WTC11 (cell line): Measurements from ENCODE around the gene ERGIC3. TPM values are rescaled to one million over a fixed set of nuclear protein-coding genes. Genes with fewer than 3 reads are reported as not detected.

ENCODE experiments used
- ATAC-seq: fragments of 200-7000 bp; cut with Tn5 transposase; 2 replicates; pipeline ENCODE4 v1.10.0; 2021; ENCODE audit warnings: mild to moderate bottlenecking, moderate library complexity
- CTCF ChIA-PET: fragments of 300-600 bp; sonication (Branson Sonifier 250); formaldehyde crosslinking; loops from one replicate; lab custom pipeline; 2021; ENCODE audit warnings: antibody characterized with exemption; lab: Charles Lee
- POLR2A ChIA-PET: fragments of 350-600 bp; sonication (Branson Sonifier 250); formaldehyde crosslinking; loops from one replicate; lab custom pipeline; 2021; ENCODE audit warnings: antibody characterized with exemption; lab: Charles Lee
- DNase-seq: peaks from one replicate; pipeline ENCODE4 v3.0.0; 2021; ENCODE audit warnings: low spot score
- H3K27ac Mint-ChIP-seq: 2 replicates; pipeline ENCODE4 v1.8.0; 2021; ENCODE audit warnings: mixed read lengths
- H3K27me3 Mint-ChIP-seq: 2 replicates; pipeline ENCODE4 v1.8.0; 2021; ENCODE audit warnings: low read depth, mild to moderate bottlenecking, moderate library complexity, mixed read lengths
- H3K36me3 Mint-ChIP-seq: 2 replicates; pipeline ENCODE4 v1.8.0; 2021; ENCODE audit warnings: mixed read lengths
- H3K4me1 Mint-ChIP-seq: 2 replicates; pipeline ENCODE4 v1.8.0; 2022; ENCODE audit warnings: mixed read lengths
- H3K4me3 Mint-ChIP-seq: 2 replicates; pipeline ENCODE4 v1.8.0; 2021; ENCODE audit warnings: mild to moderate bottlenecking, moderate library complexity, mixed read lengths
- H3K9me3 Mint-ChIP-seq: 2 replicates; pipeline ENCODE4 v1.8.0; 2021; ENCODE audit warnings: mixed read lengths
- AR ChIP-seq: fragments of 250-450 bp; sonication (Bioruptor Pico); IDR thresholded peaks from 2 replicates; pipeline ENCODE4 v1.9.0; 2021; ENCODE audit warnings: mild to moderate bottlenecking
- ATF1 ChIP-seq: sonication (generic); formaldehyde crosslinking; IDR thresholded peaks from 2 replicates; pipeline ENCODE4 v1.8.1; 2023; ENCODE audit warnings: mild to moderate bottlenecking, moderate library complexity, missing genetic modification reagents
- ATF3 ChIP-seq: sonication (generic); formaldehyde crosslinking; conservative IDR thresholded peaks from 2 replicates; pipeline ENCODE4 v1.8.1; 2022; ENCODE audit warnings: mild to moderate bottlenecking, missing genetic modification reagents
- ATF6 ChIP-seq: sonication (generic); formaldehyde crosslinking; IDR thresholded peaks from 2 replicates; pipeline ENCODE4 v1.8.1; 2023; ENCODE audit warnings: mild to moderate bottlenecking, missing genetic modification reagents
- GRHL2 ChIP-seq: fragments of 250-450 bp; sonication (Bioruptor Pico); IDR thresholded peaks from 2 replicates; pipeline ENCODE4 v1.8.0; 2022; ENCODE audit warnings: mild to moderate bottlenecking, moderate library complexity; ENCODE audit not compliant: insufficient replicate concordance, severe bottlenecking
- IRF2 ChIP-seq: sonication (generic); formaldehyde crosslinking; IDR thresholded peaks from 2 replicates; pipeline ENCODE4 v1.8.0; 2022; ENCODE audit warnings: low read depth, missing genetic modification reagents, borderline replicate concordance
- JAZF1 ChIP-seq: fragments of 250-450 bp; sonication (Bioruptor Pico); IDR thresholded peaks from 2 replicates; pipeline ENCODE4 v1.9.0; 2021; ENCODE audit warnings: moderate library complexity, mild to moderate bottlenecking, inconsistent platforms
- NFYB ChIP-seq: sonication (generic); formaldehyde crosslinking; conservative IDR thresholded peaks from 2 replicates; pipeline ENCODE4 v1.8.0; 2022; ENCODE audit warnings: low read depth, missing genetic modification reagents
- PRRX2 ChIP-seq: fragments of 250-450 bp; sonication (Bioruptor Pico); IDR thresholded peaks from 2 replicates; pipeline ENCODE4 v1.8.0; 2021; ENCODE audit warnings: mild to moderate bottlenecking
- TP53 ChIP-seq: sonication (generic); formaldehyde crosslinking; IDR thresholded peaks from 2 replicates; pipeline ENCODE4 v1.8.1; 2023; ENCODE audit warnings: mild to moderate bottlenecking, missing genetic modification reagents
- ZNF423 ChIP-seq: fragments of 250-450 bp; sonication (Bioruptor Pico); IDR thresholded peaks from 2 replicates; pipeline ENCODE4 v2.1.2; 2022; ENCODE audit warnings: mild to moderate bottlenecking, moderate library complexity
- total RNA-seq: library from RNA; stranded (reverse); gene quantifications from 3 replicates; pipeline ENCODE4 v1.2.3, GENCODE V29; 2021
- TF ChIP-seq, protein P1 (sequence below): sonication (generic); formaldehyde crosslinking; IDR thresholded peaks from 2 replicates; pipeline ENCODE4 v1.8.1; 2023; ENCODE audit warnings: mild to moderate bottlenecking, missing genetic modification reagents, moderate library complexity
- TF ChIP-seq, protein P2 (sequence below): sonication (generic); formaldehyde crosslinking; IDR thresholded peaks from 2 replicates; pipeline ENCODE4 v1.8.0; 2022; ENCODE audit warnings: mild to moderate bottlenecking, missing genetic modification reagents
- TF ChIP-seq, protein P3 (sequence below): sonication (generic); formaldehyde crosslinking; IDR thresholded peaks from 2 replicates; pipeline ENCODE4 v1.8.1; 2022; ENCODE audit warnings: low read depth, missing genetic modification reagents, borderline replicate concordance
- TF ChIP-seq, protein P4 (sequence below): fragments of 250-450 bp; sonication (Bioruptor Pico); IDR thresholded peaks from 2 replicates; pipeline ENCODE4 v1.8.0; 2021; ENCODE audit warnings: mild to moderate bottlenecking
- TF ChIP-seq, protein P5 (sequence below): sonication (generic); formaldehyde crosslinking; IDR thresholded peaks from 2 replicates; pipeline ENCODE4 v1.8.0; 2022; ENCODE audit warnings: mild to moderate bottlenecking, missing genetic modification reagents

ERGIC3 gene
- total RNA-seq, 1 experiment from 2014 or later: 168 TPM

DNA sequence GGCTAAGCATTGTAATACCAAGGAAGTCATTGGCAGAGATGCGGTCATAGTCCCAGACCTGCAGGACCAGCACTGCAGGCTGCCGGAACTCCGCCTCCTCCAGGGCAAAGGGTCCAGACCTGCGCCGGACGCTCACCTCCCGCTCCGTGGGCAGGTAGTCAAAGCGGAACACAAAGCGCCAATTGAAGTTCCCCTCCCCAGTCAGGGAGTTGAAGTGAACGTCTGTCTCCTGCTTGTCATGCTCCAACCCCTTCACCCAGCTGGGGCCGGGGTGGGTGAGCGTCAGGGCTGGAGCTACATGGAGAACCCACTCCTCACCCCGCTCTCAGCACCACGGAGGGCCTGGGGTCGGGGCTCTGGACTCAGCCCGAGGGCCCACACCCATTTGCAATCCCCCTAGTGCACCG is 18.2 kb downstream of the ERGIC3 start:
- ChIA-PET CTCF (interaction anchor here (1.3 to 1.6 kb wide), 2 partner anchors 41 to 59 kb away, joined by 5 to 7 read pairs; no protein-coding TSS in a partner anchor), POLR2A (interaction anchor here (1.3 kb wide), 1 partner anchor 18 kb away, joined by 5 read pairs; the partner anchor contains the start of gene ERGIC3)
- Mint-ChIP-seq H3K36me3 (peaks cover 14% of the 10 kb centered on the region), H3K9me3 (no peaks in the 10 kb centered on the region), H3K27me3 (no peaks in the 10 kb centered on the region), H3K4me3 (no peak overlapping the region), H3K4me1 (peaks cover 14% of the 10 kb centered on the region; the same call in 1 of the 2 replicates), H3K27ac (no peak overlapping the region)
- DNase-seq (no peak), ATAC-seq (peak; percentile 33)
- TF ChIP-seq GRHL2: no peak
- TF ChIP-seq NFYB (CRISPR knock-in tag): no peak
- TF ChIP-seq, protein P1, sequence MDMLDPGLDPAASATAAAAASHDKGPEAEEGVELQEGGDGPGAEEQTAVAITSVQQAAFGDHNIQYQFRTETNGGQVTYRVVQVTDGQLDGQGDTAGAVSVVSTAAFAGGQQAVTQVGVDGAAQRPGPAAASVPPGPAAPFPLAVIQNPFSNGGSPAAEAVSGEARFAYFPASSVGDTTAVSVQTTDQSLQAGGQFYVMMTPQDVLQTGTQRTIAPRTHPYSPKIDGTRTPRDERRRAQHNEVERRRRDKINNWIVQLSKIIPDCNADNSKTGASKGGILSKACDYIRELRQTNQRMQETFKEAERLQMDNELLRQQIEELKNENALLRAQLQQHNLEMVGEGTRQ: no peak
- TF ChIP-seq, protein P2, sequence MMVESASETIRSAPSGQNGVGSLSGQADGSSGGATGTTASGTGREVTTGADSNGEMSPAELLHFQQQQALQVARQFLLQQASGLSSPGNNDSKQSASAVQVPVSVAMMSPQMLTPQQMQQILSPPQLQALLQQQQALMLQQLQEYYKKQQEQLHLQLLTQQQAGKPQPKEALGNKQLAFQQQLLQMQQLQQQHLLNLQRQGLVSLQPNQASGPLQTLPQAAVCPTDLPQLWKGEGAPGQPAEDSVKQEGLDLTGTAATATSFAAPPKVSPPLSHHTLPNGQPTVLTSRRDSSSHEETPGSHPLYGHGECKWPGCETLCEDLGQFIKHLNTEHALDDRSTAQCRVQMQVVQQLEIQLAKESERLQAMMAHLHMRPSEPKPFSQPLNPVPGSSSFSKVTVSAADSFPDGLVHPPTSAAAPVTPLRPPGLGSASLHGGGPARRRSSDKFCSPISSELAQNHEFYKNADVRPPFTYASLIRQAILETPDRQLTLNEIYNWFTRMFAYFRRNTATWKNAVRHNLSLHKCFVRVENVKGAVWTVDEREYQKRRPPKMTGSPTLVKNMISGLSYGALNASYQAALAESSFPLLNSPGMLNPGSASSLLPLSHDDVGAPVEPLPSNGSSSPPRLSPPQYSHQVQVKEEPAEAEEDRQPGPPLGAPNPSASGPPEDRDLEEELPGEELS (CRISPR knock-in tag): no peak
- TF ChIP-seq ATF1: no peak
- TF ChIP-seq, all 79 proteins: peak for 0

- ChIA-PET POLR2A (no interaction called here), CTCF (interaction anchor here (0.9 to 2.6 kb wide), 6 partner anchors 13 to 393 kb away, joined by 3 to 8 read pairs (median 5); no protein-coding TSS in a partner anchor)
- TF ChIP-seq ATF1 (no peak), JAZF1 (no peak), IRF2 (CRISPR knock-in tag) (no peak), ZNF423 (CRISPR knock-in tag) (no peak), PRRX2 (CRISPR knock-in tag) (no peak), AR (CRISPR knock-in tag) (no peak), ATF3 (no peak), ATF6 (CRISPR knock-in tag) (no peak), TP53 (CRISPR knock-in tag) (no peak)
- TF ChIP-seq, protein P3, sequence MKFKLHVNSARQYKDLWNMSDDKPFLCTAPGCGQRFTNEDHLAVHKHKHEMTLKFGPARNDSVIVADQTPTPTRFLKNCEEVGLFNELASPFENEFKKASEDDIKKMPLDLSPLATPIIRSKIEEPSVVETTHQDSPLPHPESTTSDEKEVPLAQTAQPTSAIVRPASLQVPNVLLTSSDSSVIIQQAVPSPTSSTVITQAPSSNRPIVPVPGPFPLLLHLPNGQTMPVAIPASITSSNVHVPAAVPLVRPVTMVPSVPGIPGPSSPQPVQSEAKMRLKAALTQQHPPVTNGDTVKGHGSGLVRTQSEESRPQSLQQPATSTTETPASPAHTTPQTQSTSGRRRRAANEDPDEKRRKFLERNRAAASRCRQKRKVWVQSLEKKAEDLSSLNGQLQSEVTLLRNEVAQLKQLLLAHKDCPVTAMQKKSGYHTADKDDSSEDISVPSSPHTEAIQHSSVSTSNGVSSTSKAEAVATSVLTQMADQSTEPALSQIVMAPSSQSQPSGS: no peak
- TF ChIP-seq, protein P4, sequence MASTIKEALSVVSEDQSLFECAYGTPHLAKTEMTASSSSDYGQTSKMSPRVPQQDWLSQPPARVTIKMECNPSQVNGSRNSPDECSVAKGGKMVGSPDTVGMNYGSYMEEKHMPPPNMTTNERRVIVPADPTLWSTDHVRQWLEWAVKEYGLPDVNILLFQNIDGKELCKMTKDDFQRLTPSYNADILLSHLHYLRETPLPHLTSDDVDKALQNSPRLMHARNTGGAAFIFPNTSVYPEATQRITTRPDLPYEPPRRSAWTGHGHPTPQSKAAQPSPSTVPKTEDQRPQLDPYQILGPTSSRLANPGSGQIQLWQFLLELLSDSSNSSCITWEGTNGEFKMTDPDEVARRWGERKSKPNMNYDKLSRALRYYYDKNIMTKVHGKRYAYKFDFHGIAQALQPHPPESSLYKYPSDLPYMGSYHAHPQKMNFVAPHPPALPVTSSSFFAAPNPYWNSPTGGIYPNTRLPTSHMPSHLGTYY: no peak
- TF ChIP-seq, protein P5, sequence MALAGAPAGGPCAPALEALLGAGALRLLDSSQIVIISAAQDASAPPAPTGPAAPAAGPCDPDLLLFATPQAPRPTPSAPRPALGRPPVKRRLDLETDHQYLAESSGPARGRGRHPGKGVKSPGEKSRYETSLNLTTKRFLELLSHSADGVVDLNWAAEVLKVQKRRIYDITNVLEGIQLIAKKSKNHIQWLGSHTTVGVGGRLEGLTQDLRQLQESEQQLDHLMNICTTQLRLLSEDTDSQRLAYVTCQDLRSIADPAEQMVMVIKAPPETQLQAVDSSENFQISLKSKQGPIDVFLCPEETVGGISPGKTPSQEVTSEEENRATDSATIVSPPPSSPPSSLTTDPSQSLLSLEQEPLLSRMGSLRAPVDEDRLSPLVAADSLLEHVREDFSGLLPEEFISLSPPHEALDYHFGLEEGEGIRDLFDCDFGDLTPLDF (CRISPR knock-in tag): no peak
- DNase-seq (no peak), ATAC-seq (no peak)
- H3K36me3 Mint-ChIP-seq: peaks cover 12% of the 10 kb centered on the region
- no peak overlapping the region for H3K27ac Mint-ChIP-seq
- H3K9me3 Mint-ChIP-seq: no peaks in the 10 kb centered on the region
- no peak overlapping the region for H3K4me3 Mint-ChIP-seq
- H3K4me1 Mint-ChIP-seq: peaks cover 14% of the 10 kb centered on the region; the same call in 1 of the 2 replicates
- no peaks in the 10 kb centered on the region for H3K27me3 Mint-ChIP-seq
These were observed 18.7 kb downstream of the ERGIC3 start for GRCh38 chr20:35560541-35560940.
